Measurements from ENCODE around the gene KCNJ8. TPM values are rescaled to one million over a fixed set of nuclear protein-coding genes. Genes with fewer than 3 reads are reported as not detected.
A peak's percentile ranks its signal among the peaks of the same experiment; 100 is the strongest.
"Not testable (repeated sequence)": the region's sequence is repeated elsewhere in the genome, so short reads cannot be mapped to it uniquely, and the experiment has no call there.

The KCNJ8 gene
- 53.5 TPM for total RNA-seq
- long read RNA-seq, transcript KCNJ8-201 (3 exons, 2,389 nt): major isoform, 110 of 115 reads
- long read RNA-seq, partial matches to known transcripts: 3 of 115 reads
- long read RNA-seq, other reads (novel, unspliced or antisense): 2 of 115 reads

DNA sequence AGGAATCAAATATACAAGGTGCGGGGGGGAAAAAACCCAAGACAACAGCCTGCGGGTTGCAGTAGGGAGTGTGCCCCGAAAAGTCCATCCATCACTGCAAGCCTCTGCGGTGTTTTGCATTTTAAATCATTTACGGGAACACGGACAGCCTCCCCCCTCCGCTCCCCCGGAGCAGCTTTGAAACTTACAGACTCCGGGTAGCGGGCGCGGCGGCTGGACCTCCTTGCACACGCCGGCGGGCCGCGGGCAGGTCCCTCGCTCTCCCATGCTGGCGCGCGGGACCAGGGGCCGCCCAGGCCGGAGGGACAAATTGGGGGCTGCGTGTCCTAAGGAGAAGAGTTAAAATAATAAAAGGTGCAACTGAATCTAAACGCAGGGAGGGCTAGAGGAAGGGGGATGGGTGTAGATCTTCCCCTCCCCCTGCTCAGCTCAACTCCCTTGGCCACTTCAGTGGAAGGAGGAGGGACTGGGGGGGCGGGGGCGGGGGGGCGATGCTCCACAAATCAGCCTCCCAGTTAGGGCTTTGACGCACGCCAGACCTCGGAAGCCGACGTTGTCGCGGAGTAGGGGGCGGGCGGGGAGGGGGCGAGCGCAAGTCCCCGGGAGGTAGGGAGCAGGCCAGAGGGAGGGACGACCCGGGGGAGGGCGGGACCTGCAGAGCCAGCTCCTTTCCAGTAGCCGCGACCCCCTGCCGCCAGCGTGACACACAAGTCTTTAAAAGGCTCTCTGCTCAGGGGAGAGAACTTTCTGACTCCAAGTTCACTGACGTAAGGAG lies at the start of gene KCNJ8:
Gene KCNJ8, minus strand, starts transcription at position 349 of the 775 bp plus-strand sequence. CDS start 1,090 bp downstream, outside the sequence.
- DNase-seq (peak; percentile 93), ATAC-seq (ENCODE audit: poor library complexity) (peak; percentile 87)
- intact Hi-C loops (cut with DNase I): no loop called here

DNA sequence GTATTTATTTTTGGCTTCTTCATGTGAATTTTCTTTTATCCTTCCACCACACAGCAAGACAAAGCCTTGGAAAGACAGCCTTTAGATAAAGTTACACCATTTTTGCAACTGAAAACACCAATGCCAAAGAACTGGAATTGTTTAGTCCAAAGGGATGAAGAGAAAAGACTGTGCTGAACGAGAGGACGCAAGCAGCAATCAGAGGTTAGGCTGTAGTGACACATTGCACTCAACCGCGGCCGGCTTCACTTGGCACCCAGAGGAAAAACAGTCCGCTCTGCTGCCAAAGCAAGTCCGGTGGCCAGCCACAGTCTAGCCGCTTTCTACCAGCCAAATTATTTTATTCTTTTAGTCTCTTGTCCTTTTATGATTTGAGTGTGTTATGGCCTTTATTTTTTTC lies 49.1 kb upstream of the KCNJ8 start:
- DNase-seq: peak; percentile 76
- peak; percentile 80 for ATAC-seq (ENCODE audit: poor library complexity)
- intact Hi-C loops (cut with DNase I): no loop called here

DNA sequence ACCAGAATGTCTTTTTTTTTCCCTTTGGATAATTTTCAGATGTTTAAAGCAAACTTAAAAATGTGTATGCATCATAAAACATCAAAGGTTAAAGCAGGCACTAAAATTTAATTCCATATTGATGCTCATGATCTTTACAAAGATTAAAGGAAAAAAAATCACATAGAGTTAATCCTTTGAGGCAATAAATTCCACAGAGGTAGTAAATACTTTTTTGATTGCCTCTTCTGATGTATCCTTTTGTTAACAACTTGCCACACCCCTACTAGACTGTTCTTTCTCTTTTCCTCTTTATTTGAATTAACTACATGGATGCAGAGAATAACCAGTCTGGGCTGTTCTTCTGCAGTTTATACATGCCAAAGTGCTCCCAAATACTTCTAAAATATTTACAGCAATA lies 45.2 kb upstream of the KCNJ8 start:
- no peak for ATAC-seq (ENCODE audit: poor library complexity)
- intact Hi-C loops (cut with DNase I): no loop called here
- DNase-seq: no peak

DNA sequence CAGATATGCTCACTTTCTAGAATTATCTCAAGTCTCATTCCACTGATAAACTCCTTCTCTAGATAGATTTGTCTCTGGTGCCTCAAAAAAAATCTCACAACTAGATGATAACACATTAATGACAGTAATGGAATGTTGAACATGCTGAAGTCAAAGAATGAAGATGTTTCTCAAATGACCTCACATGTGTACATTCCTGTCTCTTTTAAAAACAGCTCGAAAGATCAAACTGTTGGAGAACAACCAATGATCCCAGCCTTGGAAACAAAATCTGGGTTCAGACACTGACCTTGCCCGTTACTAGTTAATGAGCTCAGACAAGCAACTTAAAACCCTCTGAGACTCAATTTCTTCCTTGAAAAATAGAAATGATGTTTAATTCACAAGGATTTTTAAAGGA lies 44.7 kb upstream of the KCNJ8 start:
- ATAC-seq (ENCODE audit: poor library complexity) (no peak), DNase-seq (no peak)
- intact Hi-C loops (cut with DNase I): no loop called here

DNA sequence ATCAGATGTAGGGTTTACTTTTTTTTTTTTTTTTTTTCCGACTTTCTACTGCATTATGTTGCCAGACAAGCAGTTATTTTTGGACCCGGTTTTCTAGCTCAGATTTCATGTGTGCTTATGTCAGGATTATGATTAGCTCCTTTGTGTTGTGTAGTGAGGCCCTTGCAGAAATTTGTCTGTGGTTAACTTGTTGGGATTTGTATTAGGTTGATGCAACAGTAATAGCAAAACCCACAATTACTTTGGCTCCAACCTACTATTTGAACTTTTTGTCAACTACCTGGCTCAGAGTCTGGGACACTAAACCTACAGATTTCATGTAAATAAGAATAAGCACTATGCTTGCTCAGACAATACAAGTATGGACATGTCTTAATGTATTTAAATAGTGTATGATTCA lies 44.1 kb upstream of the KCNJ8 start:
- ATAC-seq (ENCODE audit: poor library complexity) (peak; percentile 39), DNase-seq (no peak)
- intact Hi-C loops (cut with DNase I): no loop called here

DNA sequence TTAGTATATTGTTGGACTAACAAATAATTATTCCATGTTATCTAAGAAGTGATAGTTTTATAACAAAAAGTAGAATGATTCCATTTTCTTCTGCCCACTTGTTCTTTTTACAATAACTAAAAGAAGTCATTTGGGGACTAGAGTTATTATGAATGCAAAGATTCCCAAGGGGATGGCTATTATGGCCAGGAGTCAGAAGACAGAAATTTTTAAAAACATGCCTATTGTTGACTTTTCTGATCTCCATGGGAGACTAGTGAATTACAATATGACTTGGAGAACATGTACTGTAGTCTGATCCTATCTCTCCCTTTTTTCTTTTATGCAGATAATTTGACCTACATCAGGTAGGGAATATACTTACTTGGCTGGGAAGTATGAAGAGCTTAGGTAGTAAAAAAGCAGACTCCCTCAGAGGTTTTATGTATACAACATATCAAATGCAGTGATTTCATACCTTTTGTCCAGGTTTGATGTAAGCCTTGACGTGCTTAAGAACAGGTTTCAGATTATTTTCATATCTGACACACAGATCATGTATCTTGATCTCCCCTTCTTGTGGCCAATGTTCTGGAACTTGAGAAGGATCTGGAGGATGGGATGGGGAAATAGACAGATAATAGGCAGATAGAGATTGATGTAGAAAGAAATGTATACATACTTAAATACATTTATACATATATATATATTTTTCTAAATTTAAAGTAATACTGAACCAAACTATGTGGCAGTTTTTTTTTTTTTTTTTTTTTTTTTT lies 41.0 kb upstream of the KCNJ8 start:
- DNase-seq (no peak), ATAC-seq (ENCODE audit: poor library complexity) (no peak)
- intact Hi-C loops (cut with DNase I): no loop called here

GRCh38 chr12:21814814-21815213 lies 40.3 kb upstream of the KCNJ8 start:
- ATAC-seq (ENCODE audit: poor library complexity): no peak
- no peak for DNase-seq
- intact Hi-C loops (cut with DNase I): no loop called here

GRCh38 chr12:21814327-21814726 lies 39.8 kb upstream of the KCNJ8 start:
- intact Hi-C loops (cut with DNase I): no loop called here
- DNase-seq (no peak), ATAC-seq (ENCODE audit: poor library complexity) (no peak)

- intact Hi-C loops (cut with DNase I): no loop called here
- ATAC-seq (ENCODE audit: poor library complexity) (peak; percentile 79), DNase-seq (no peak)
Observed at GRCh38 chr12:21813751-21814150, 39.2 kb upstream of the KCNJ8 start.

DNA sequence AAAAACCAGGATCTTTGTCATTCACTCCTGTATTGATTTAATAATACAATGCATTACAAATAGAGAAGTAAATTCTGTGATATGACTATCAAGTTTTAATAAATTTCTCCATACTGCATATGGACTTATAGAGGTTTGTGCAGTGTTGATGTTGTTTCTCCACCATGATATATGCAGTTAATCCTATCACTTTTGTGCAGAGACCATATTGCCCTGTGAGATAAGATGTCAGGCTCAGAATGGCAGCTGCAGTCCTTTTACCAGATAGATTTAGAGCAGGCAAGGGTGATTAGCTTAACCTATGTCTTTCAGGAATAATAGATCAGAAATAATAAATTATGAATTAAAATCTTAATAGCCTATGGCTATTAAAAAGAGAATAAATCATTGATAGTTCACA lies 38.6 kb upstream of the KCNJ8 start:
- intact Hi-C loops (cut with DNase I): no loop called here
- no peak for ATAC-seq (ENCODE audit: poor library complexity)

GRCh38 chr12:21812340-21812739 lies 37.8 kb upstream of the KCNJ8 start:
- DNase-seq; ATAC-seq (ENCODE audit: poor library complexity); intact Hi-C loops (cut with DNase I): not testable (repeated sequence)

More for the DNA sequence above, 38.6 kb upstream of the KCNJ8 start:
- no peak for DNase-seq

DNA sequence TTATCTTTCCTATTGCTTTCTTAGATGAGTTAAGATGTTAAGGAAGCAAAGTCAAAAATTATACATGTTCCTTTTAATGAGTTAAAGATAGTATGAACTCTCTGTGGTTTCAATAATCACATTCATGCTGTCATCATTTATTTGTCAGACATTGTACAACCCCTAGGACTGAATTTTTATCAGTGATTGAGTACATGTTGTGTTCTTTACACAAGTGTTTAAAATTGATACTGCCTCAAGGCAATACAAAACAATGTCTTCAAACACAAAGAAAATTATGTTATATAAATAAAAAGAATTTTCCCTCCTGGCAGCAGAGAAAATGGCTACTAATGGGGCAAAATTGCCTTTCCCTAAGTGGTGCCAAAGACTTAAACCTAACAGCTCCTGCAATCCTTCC lies 34.6 kb upstream of the KCNJ8 start:
- ATAC-seq (ENCODE audit: poor library complexity): no peak
- DNase-seq: no peak
- intact Hi-C loops (cut with DNase I): no loop called here

- ATAC-seq (ENCODE audit: poor library complexity): no peak
- DNase-seq: no peak
- intact Hi-C loops (cut with DNase I): no loop called here
Observed at GRCh38 chr12:21806255-21806654, 31.7 kb upstream of the KCNJ8 start.

GRCh38 chr12:21801522-21802288 lies 27.2 kb upstream of the KCNJ8 start:
- intact Hi-C loops (cut with DNase I): no loop called here
- DNase-seq: no peak
- ATAC-seq (ENCODE audit: poor library complexity): no peak

DNA sequence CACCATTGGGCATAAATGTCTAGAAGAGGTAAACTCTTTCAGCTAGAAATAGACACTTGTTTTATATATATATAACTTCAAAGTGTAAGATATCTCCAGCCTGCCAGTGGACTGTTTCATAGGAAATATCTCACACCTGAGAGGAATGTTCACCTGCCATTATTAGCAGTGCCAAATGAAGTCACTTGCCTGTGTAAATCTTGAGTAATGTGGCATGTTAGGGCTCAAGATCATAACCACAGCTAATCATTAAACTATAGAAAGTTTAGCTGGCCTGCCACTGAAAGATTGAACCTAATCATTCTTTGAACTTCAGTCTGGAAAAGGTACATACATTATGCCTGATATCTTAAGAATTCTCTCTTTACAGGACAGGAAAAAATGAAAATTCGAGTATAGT lies 25.5 kb upstream of the KCNJ8 start:
- ATAC-seq (ENCODE audit: poor library complexity) (no peak), DNase-seq (no peak)
- intact Hi-C loops (cut with DNase I): no loop called here

DNA sequence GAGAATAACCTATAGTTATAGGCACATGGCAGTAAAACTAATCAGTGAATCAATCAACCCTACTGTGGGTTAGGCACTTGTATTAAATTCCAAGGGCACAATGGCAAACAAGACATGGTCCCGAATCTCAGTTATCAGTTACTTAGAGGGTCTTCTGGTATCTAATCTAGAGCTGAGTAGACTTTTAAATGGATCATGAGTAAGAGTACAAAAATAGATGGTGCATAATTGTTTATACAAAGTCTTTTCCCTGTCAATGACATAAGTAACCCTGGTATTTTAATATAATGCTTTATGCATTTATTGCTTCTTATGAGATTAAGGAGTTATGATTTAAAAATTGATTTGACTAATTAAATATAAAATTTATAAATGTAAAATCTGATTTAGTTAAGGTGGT lies 23.0 kb upstream of the KCNJ8 start:
- DNase-seq (no peak), ATAC-seq (ENCODE audit: poor library complexity) (peak; percentile 59)
- intact Hi-C loops (cut with DNase I): no loop called here

GRCh38 chr12:21795648-21796328 lies 21.3 kb upstream of the KCNJ8 start:
- ATAC-seq (ENCODE audit: poor library complexity): no peak
- intact Hi-C loops (cut with DNase I): no loop called here

GRCh38 chr12:21794807-21795595 lies 20.5 kb upstream of the KCNJ8 start:
- DNase-seq: peak; percentile 35
- intact Hi-C loops (cut with DNase I): not testable (repeated sequence)

More at GRCh38 chr12:21795648-21796328, 21.3 kb upstream of the KCNJ8 start:
- DNase-seq: no peak

More at GRCh38 chr12:21794807-21795595, 20.5 kb upstream of the KCNJ8 start:
- ATAC-seq (ENCODE audit: poor library complexity): not testable (repeated sequence)

Measured in Right ventricle myocardium superior (tissue), 1 donor.